ENCODE measurements around the gene PLCL2. TPM values are rescaled to one million over a fixed set of nuclear protein-coding genes. Genes with fewer than 3 reads are reported as not detected.

PLCL2 gene
- total and polyA plus RNA-seq, 2 donors (not counting 3 experiments of a cell fraction or from before 2014, with no cell fraction given): 2.3 to 10.7 TPM

DNA sequence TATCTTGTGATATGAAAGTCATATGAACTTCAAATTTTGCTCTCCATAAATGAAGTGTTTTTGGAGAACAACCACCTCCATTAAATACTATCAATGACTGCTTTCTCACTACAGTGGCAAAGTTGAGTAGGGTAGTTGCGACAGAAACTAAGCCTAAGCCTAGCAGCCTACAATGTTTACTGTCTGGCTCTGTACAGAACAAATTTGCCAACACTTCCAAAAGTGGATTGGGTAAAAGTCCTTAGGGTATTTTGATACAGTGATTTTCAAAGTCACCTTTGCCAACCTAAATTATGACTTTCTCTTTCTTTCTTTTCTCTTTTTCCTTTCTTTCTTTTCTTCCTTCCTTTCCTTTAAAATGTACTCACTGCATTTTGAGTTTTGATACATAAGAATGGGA, 142.6 kb downstream of the PLCL2 start:
- H3K9me1 ChIP-seq (replicated peaks; ENCODE audit: control insufficient read depth, extremely low read depth, insufficient read depth, low read length): no peaks in the 10 kb centered on the region
- H3K27me3 ChIP-seq (ENCODE audit: control insufficient read depth in 2 of 2, insufficient read depth in 2 of 2, low read length in 2 of 2): no peaks in the 10 kb centered on the region
- dilution Hi-C loops (cut with MboI; ENCODE audit: extremely low pct_ligation_motif_present, low sequenced_read_pairs) (no loop called here), intact Hi-C loops (cut with micrococcal nuclease) (no loop called here)
- BruUV-seq (replicated peaks): no TSS peak
- no peaks in the 10 kb centered on the region for H3K79me2 ChIP-seq (ENCODE audit: control insufficient read depth, insufficient read depth, low read length)
- no peak overlapping the region for H2AFZ ChIP-seq (ENCODE audit: low read depth, low read length)
- H4K20me1 ChIP-seq (replicated peaks; ENCODE audit: control insufficient read depth, extremely low read depth, insufficient read depth, low read length): no peaks in the 10 kb centered on the region
- H3K9ac ChIP-seq (replicated peaks; ENCODE audit: extremely low read depth, insufficient read depth, low read length): no peak overlapping the region
- TF ChIP-seq CTCF (IDR thresholded peaks at IDR 0.05; ENCODE audit: extremely low read depth in 1 of 2, insufficient read depth in 1 of 2, low read depth in 1 of 2, low read length in 2 of 2) (no peak), FOS (IDR thresholded peaks at IDR 0.05; ENCODE audit: borderline replicate concordance, insufficient read depth, low read length) (no peak), GATA2 (IDR thresholded peaks at IDR 0.05; ENCODE audit: insufficient read depth, insufficient read length, low read depth, low read length) (no peak), EZH2 (IDR thresholded peaks at IDR 0.05; ENCODE audit: borderline replicate concordance, low read depth, low read length, severe bottlenecking) (no peak), POLR2A (IDR thresholded peaks at IDR 0.05; ENCODE audit: low read depth, low read length) (no peak), POLR2AphosphoS5 (IDR thresholded peaks at IDR 0.05; ENCODE audit: insufficient read depth, low read depth, low read length) (no peak), JUN (IDR thresholded peaks at IDR 0.05; ENCODE audit: borderline replicate concordance, insufficient read depth, insufficient read length, low read depth) (no peak), MAX (IDR thresholded peaks at IDR 0.05; ENCODE audit: insufficient read depth, insufficient read length) (no peak), MYC (IDR thresholded peaks at IDR 0.05; ENCODE audit: low read depth, low read length) (no peak)
- no peaks in the 10 kb centered on the region for H3K9me3 ChIP-seq (replicated peaks; ENCODE audit: control insufficient read depth, insufficient read depth, low read length)
- no peak for DNase-seq (ENCODE audit: low read depth, low spot score)
- CTCF ChIA-PET: interaction anchor here (3.4 kb wide), 1 partner anchor 199 kb away, joined by 17 read pairs; no protein-coding TSS in a partner anchor
- no peak overlapping the region for H3K4me3 ChIP-seq (replicated peaks in 1 of 3; ENCODE audit: insufficient read depth in 1 of 3, low read depth in 1 of 3, low read length in 3 of 3)
- POLR2A ChIA-PET: no interaction called here
- no peak overlapping the region for H3K27ac ChIP-seq (ENCODE audit: insufficient read depth, low read depth, low read length)
- no peaks in the 10 kb centered on the region for H3K36me3 ChIP-seq (ENCODE audit: control insufficient read depth in 2 of 2, extremely low read depth in 1 of 2, insufficient read depth in 2 of 2, low read length in 2 of 2)
- no peak for FAIRE-seq
- H3K4me2 ChIP-seq (ENCODE audit: insufficient read depth, low read length): no peak overlapping the region
- no peaks in the 10 kb centered on the region for H3K4me1 ChIP-seq (ENCODE audit: control insufficient read depth, extremely low read depth, insufficient read depth, low read length)
